H1 (cell line): ENCODE data around the gene MED6.

Experiments used
- CEBPB ChIP-seq: IDR thresholded peaks from 2 replicates; pipeline ENCODE4 v1.6.1; 2012; ENCODE audit warnings: low read depth, low read length
- CHD7 ChIP-seq: fragments of 300-600 bp; sonication (generic); IDR thresholded peaks from 2 replicates; pipeline ENCODE4 v1.7.1; 2012; ENCODE audit warnings: low read length, moderate library complexity, mild to moderate bottlenecking, inconsistent platforms; ENCODE audit not compliant: insufficient replicate concordance
- EGR1 ChIP-seq: IDR thresholded peaks from 2 replicates; pipeline ENCODE4 v1.6.1; 2011; ENCODE audit warnings: low read depth, low read length, borderline replicate concordance
- EZH2 ChIP-seq: fragments of 200-600 bp; sonication (generic); IDR thresholded peaks from 2 replicates; pipeline ENCODE4 v1.7.1; 2012; ENCODE audit warnings: low read depth, mild to moderate bottlenecking, moderate library complexity, low read length, inconsistent platforms; ENCODE audit not compliant: severe bottlenecking
- JUND ChIP-seq: IDR thresholded peaks from 2 replicates; pipeline ENCODE4 v1.6.1; 2011; ENCODE audit warnings: mild to moderate bottlenecking, improper control_type of control experiment, low read length
- POLR2A ChIP-seq, 2 experiments: IDR thresholded peaks; 1 replicate in 1 of 2; 2 replicates in 1 of 2; pipeline ENCODE4 v1.6.1; 2011; ENCODE audit warnings: low read depth in 2 of 2, low read length in 2 of 2, mild to moderate bottlenecking in 2 of 2; ENCODE audit errors: control extremely low read depth in 1 of 2
- POU5F1 ChIP-seq: IDR thresholded peaks from 2 replicates; pipeline ENCODE4 v1.6.1; 2011; ENCODE audit warnings: low read depth, mild to moderate bottlenecking, low read length, moderate library complexity
- RNF2 ChIP-seq: fragments of 200-900, 300-1000 bp; sonication (generic); IDR thresholded peaks from 2 replicates; pipeline ENCODE4 v1.7.1; 2016; ENCODE audit warnings: borderline replicate concordance, low read depth, mild to moderate bottlenecking, antibody characterized with exemption, low read length; ENCODE audit not compliant: poor library complexity, severe bottlenecking; ENCODE audit errors: missing control alignments
- TAF1 ChIP-seq: IDR thresholded peaks from 2 replicates; pipeline ENCODE4 v1.6.1; 2011; ENCODE audit warnings: mild to moderate bottlenecking, low read depth, low read length
- TCF12 ChIP-seq: IDR thresholded peaks from 2 replicates; pipeline ENCODE4 v1.6.1; 2011; ENCODE audit warnings: low read depth, mild to moderate bottlenecking, low read length
- YY1 ChIP-seq: IDR thresholded peaks from 2 replicates; pipeline ENCODE4 v1.6.1; 2011; ENCODE audit warnings: low read depth, mild to moderate bottlenecking, low read length
- TF ChIP-seq, protein P1 (sequence below): IDR thresholded peaks from 2 replicates; pipeline ENCODE4 v1.6.1; 2012; ENCODE audit warnings: inconsistent platforms
- TF ChIP-seq, protein P2 (sequence below), 3 experiments: IDR thresholded peaks; 1 replicate in 2 of 3; 2 replicates in 1 of 3; pipeline versions ENCODE4 v1.5.1 to v1.6.1; 2011; ENCODE audit warnings: low read length in 3 of 3, mild to moderate bottlenecking in 3 of 3, inconsistent platforms in 2 of 3, low read depth in 1 of 3, moderate library complexity in 1 of 3; ENCODE audit not compliant: insufficient read depth in 1 of 3; ENCODE audit errors: control extremely low read depth in 1 of 3

DNA sequence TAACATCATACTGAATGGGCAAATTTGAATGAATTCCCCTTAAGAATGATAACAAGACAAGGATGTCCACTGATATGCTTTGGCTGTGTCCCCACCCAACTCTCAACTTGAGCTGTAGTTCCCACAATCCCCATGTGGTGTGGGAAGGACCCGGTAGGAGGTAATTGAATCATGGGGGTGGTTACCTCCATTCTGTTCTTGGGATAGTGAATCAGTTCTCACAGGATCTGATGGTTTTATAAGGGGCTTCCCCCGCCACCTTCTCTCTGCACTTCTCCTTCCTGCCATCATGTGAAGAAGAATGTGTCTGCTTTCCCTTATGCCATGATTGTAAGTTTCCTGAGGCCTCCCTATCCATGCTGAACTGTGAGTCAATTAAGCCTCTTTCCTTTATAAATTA, 29.3 kb downstream of the MED6 start:
- no peak for TF ChIP-seq CEBPB
- TF ChIP-seq, protein P1, sequence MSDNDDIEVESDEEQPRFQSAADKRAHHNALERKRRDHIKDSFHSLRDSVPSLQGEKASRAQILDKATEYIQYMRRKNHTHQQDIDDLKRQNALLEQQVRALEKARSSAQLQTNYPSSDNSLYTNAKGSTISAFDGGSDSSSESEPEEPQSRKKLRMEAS = no peak
- no peak for TF ChIP-seq EZH2
- TF ChIP-seq, protein P2, sequence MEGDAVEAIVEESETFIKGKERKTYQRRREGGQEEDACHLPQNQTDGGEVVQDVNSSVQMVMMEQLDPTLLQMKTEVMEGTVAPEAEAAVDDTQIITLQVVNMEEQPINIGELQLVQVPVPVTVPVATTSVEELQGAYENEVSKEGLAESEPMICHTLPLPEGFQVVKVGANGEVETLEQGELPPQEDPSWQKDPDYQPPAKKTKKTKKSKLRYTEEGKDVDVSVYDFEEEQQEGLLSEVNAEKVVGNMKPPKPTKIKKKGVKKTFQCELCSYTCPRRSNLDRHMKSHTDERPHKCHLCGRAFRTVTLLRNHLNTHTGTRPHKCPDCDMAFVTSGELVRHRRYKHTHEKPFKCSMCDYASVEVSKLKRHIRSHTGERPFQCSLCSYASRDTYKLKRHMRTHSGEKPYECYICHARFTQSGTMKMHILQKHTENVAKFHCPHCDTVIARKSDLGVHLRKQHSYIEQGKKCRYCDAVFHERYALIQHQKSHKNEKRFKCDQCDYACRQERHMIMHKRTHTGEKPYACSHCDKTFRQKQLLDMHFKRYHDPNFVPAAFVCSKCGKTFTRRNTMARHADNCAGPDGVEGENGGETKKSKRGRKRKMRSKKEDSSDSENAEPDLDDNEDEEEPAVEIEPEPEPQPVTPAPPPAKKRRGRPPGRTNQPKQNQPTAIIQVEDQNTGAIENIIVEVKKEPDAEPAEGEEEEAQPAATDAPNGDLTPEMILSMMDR (IDR thresholded peaks at IDR 0.05; ENCODE audit: control extremely low read depth in 1 of 3, insufficient read depth in 1 of 3, low read depth in 1 of 3, low read length in 3 of 3) = no peak
- no peak for TF ChIP-seq YY1
- no peak for TF ChIP-seq RNF2
- no peak for TF ChIP-seq POLR2A (IDR thresholded peaks at IDR 0.05; ENCODE audit: control extremely low read depth in 1 of 2, low read depth in 2 of 2, low read length in 2 of 2)
- no peak for TF ChIP-seq TCF12
- no peak for TF ChIP-seq JUND
- no peak for TF ChIP-seq POU5F1
- no peak for TF ChIP-seq TAF1
- TF ChIP-seq CHD7 = no peak
- TF ChIP-seq EGR1 = no peak
